PC-3 (cell line): ENCODE data around the gene NEMP2. TPM values are rescaled to one million over a fixed set of nuclear protein-coding genes. Genes with fewer than 3 reads are reported as not detected.

ENCODE experiments used
- ATAC-seq: fragments of 200-7000 bp; cut with Tn5 transposase; 2 replicates; pipeline ENCODE4 v1.9.1; 2020; ENCODE audit warnings: mild to moderate bottlenecking, moderate library complexity
- BruUV-seq: library from RNA; stranded (reverse); fragments of 400-500 nt; replicated peaks from 2 replicates; lab custom pipeline; 2021; lab: Mats Ljungman, UMichigan
- CTCF ChIA-PET: fragments of 300-600 bp; sonication (Branson Sonifier 250); formaldehyde crosslinking; loops from one replicate; lab custom pipeline; 2022; ENCODE audit warnings: antibody characterized with exemption; lab: Charles Lee
- POLR2A ChIA-PET: fragments of 300-600 bp; sonication (Branson Sonifier 250); formaldehyde crosslinking; loops from one replicate; lab custom pipeline; 2022; ENCODE audit warnings: antibody characterized with exemption; ENCODE audit not compliant: unreplicated experiment; lab: Charles Lee
- DNase-seq: peaks from one replicate; pipeline ENCODE4 v3.0.0-alpha.2; 2015
- H2AFZ ChIP-seq: fragments of 300-600 bp; sonication (generic); 2 replicates; pipeline ENCODE4 v1.6.0; 2016; ENCODE audit warnings: antibody characterized with exemption, low read length
- H3F3A ChIP-seq: fragments of 300-600 bp; sonication (generic); one replicate; pipeline ENCODE4 v1.6.0; 2017; ENCODE audit warnings: antibody characterized with exemption, low read length, control low read depth, mild to moderate bottlenecking; ENCODE audit not compliant: unreplicated experiment
- H3K27ac ChIP-seq: fragments of 300-600 bp; sonication (generic); 2 replicates; pipeline ENCODE4 v1.5.1; 2016; ENCODE audit warnings: mild to moderate bottlenecking, low read length
- H3K27me3 ChIP-seq: fragments of 300-600 bp; sonication (generic); 2 replicates; pipeline ENCODE4 v1.6.1; 2016; ENCODE audit warnings: low read length, mixed read lengths
- H3K36me3 ChIP-seq: fragments of 300-600 bp; sonication (generic); 2 replicates; pipeline ENCODE4 v1.6.1; 2016; ENCODE audit warnings: low read depth, mixed run types, low read length, mixed read lengths
- H3K4me1 ChIP-seq: fragments of 300-600 bp; sonication (generic); 2 replicates; pipeline ENCODE4 v1.5.1; 2016; ENCODE audit warnings: low read length; ENCODE audit not compliant: insufficient read depth
- H3K4me2 ChIP-seq: fragments of 300-600 bp; sonication (generic); 2 replicates; pipeline ENCODE4 v1.6.0; 2016; ENCODE audit warnings: low read length
- H3K4me3 ChIP-seq: fragments of 300-600 bp; sonication (generic); 2 replicates; pipeline ENCODE4 v1.5.1; 2016; ENCODE audit warnings: mild to moderate bottlenecking, low read length, mixed read lengths
- H3K79me2 ChIP-seq: fragments of 300-600 bp; sonication (generic); 2 replicates; pipeline ENCODE4 v1.6.1; 2017; ENCODE audit warnings: low read length, mixed read lengths
- H3K9ac ChIP-seq: fragments of 300-600 bp; sonication (generic); 2 replicates; pipeline ENCODE4 v1.6.0; 2016; ENCODE audit warnings: mild to moderate bottlenecking, low read length
- H3K9me2 ChIP-seq: fragments of 300-600 bp; sonication (generic); replicated peaks from 2 replicates; pipeline ENCODE4 v1.6.1; 2016; ENCODE audit warnings: mixed run types, low read length, mixed read lengths
- H3K9me3 ChIP-seq: fragments of 300-600 bp; sonication (generic); 2 replicates; pipeline ENCODE4 v1.6.1; 2016; ENCODE audit warnings: low read length, mixed read lengths
- H4K20me1 ChIP-seq: fragments of 300-600 bp; sonication (generic); 2 replicates; pipeline ENCODE4 v1.6.1; 2016; ENCODE audit warnings: low read length, mixed read lengths
- CTCF ChIP-seq: fragments of 300-600 bp; sonication (generic); conservative IDR thresholded peaks from 2 replicates; pipeline ENCODE4 v1.5.1; 2017; ENCODE audit warnings: antibody characterized with exemption, low read depth, mild to moderate bottlenecking, low read length
- EZH2 ChIP-seq: fragments of 300-600 bp; sonication (generic); IDR thresholded peaks from one replicate; pipeline ENCODE4 v1.6.1; 2017; ENCODE audit warnings: antibody characterized with exemption, mild to moderate bottlenecking, low read length; ENCODE audit not compliant: unreplicated experiment
- EZH2phosphoT487 ChIP-seq: fragments of 300-600 bp; sonication (generic); IDR thresholded peaks from 2 replicates; pipeline ENCODE4 v1.6.1; 2018; ENCODE audit warnings: mild to moderate bottlenecking, antibody characterized with exemption, low read length, borderline replicate concordance
- intact Hi-C: fragments of 100-400 bp; cut with micrococcal nuclease; formaldehyde crosslinking; loops from 2 replicates; pipeline ENCODE4 v1.9.0; 2023
- total RNA-seq: library from RNA; depleted of rRNA; stranded (reverse); fragments of >200 nt; gene quantifications from 2 replicates; pipeline ENCODE4 v1.2.3, GENCODE V29; 2014

NEMP2 gene
- total RNA-seq, 1 experiment from 2014 or later = 3.8 TPM

- Histone ChIP-seq H3F3A (no peaks in the 10 kb centered on the region), H3K4me3 (no peak overlapping the region), H3K9ac (no peak overlapping the region), H2AFZ (no peak overlapping the region), H4K20me1 (no peaks in the 10 kb centered on the region), H3K27ac (no peak overlapping the region), H3K9me2 (no peaks in the 10 kb centered on the region), H3K79me2 (no peaks in the 10 kb centered on the region), H3K36me3 (no peaks in the 10 kb centered on the region; the same call in none of the 2 replicates), H3K4me1 (peaks cover 15% of the 10 kb centered on the region), H3K4me2 (no peak overlapping the region), H3K9me3 (no peaks in the 10 kb centered on the region), H3K27me3 (no peaks in the 10 kb centered on the region)
- BruUV-seq = no TSS peak
- no peak for ATAC-seq
- TF ChIP-seq EZH2phosphoT487 (no peak), CTCF (no peak), EZH2 (no peak)
- ChIA-PET CTCF (no interaction called here), POLR2A (no interaction called here)
- no peak for DNase-seq
- intact Hi-C loops = no loop called here
Observed at GRCh38 chr2:190504912-190505311, 29.6 kb downstream of the NEMP2 start.

- Histone ChIP-seq H3K4me1 (peaks cover 15% of the 10 kb centered on the region), H4K20me1 (no peaks in the 10 kb centered on the region), H3K9ac (no peak overlapping the region), H3K4me2 (no peak overlapping the region), H3K36me3 (no peaks in the 10 kb centered on the region; the same call in none of the 2 replicates), H2AFZ (no peak overlapping the region), H3K27me3 (no peaks in the 10 kb centered on the region), H3K9me2 (no peaks in the 10 kb centered on the region), H3K9me3 (no peaks in the 10 kb centered on the region), H3K27ac (no peak overlapping the region), H3F3A (no peaks in the 10 kb centered on the region), H3K79me2 (no peaks in the 10 kb centered on the region), H3K4me3 (no peak overlapping the region)
- POLR2A ChIA-PET = no interaction called here
- ATAC-seq = no peak
- intact Hi-C loops = no loop called here
- CTCF ChIA-PET = no interaction called here
- no TSS peak for BruUV-seq
- TF ChIP-seq EZH2phosphoT487 = no peak
- no peak for TF ChIP-seq EZH2
- no peak for TF ChIP-seq CTCF
- no peak for DNase-seq
Observed at GRCh38 chr2:190503088-190503487, 31.4 kb downstream of the NEMP2 start.

GRCh38 chr2:190501702-190502407 lies 32.7 kb downstream of the NEMP2 start:
- no peaks in the 10 kb centered on the region for H3K27me3 ChIP-seq
- ChIA-PET CTCF (no interaction called here), POLR2A (no interaction called here)
- H4K20me1 ChIP-seq = no peaks in the 10 kb centered on the region
- no peak overlapping the region for H3K27ac ChIP-seq
- H3F3A ChIP-seq = no peaks in the 10 kb centered on the region
- peaks cover 15% of the 10 kb centered on the region for H3K4me1 ChIP-seq
- BruUV-seq = no TSS peak
- ATAC-seq (peak; percentile 71), DNase-seq (no peak)
- H3K36me3 ChIP-seq = no peaks in the 10 kb centered on the region; the same call in none of the 2 replicates
- no peak overlapping the region for H3K4me3 ChIP-seq
- no peak overlapping the region for H3K4me2 ChIP-seq
- no peaks in the 10 kb centered on the region for H3K9me3 ChIP-seq
- H3K79me2 ChIP-seq = no peaks in the 10 kb centered on the region
- TF ChIP-seq CTCF = no peak
- no peak for TF ChIP-seq EZH2
- TF ChIP-seq EZH2phosphoT487 = no peak
- no peaks in the 10 kb centered on the region for H3K9me2 ChIP-seq
- H3K9ac ChIP-seq = no peak overlapping the region
- H2AFZ ChIP-seq = no peak overlapping the region
- intact Hi-C loops = no loop called here
